Fibroblast of pulmonary artery (primary cell): ENCODE results near the gene PICK1.
A peak's percentile ranks its signal among the peaks of the same experiment; 100 is the strongest.

Experiments
- DNase-seq: peaks from one replicate; pipeline ENCODE4 v3.0.0-alpha.2; 2010; ENCODE audit warnings: low read depth
- H3K4me3 ChIP-seq: replicated peaks from 2 replicates; pipeline ENCODE4 v1.5.1; 2011; ENCODE audit warnings: low read depth, mild to moderate bottlenecking, control low read depth, low read length, moderate library complexity
- CTCF ChIP-seq: IDR thresholded peaks from 2 replicates; pipeline ENCODE4 v1.5.1; 2011; ENCODE audit warnings: mild to moderate bottlenecking, control low read depth, low read length, inconsistent platforms; ENCODE audit errors: missing control alignments

Gene PICK1

GRCh38 chr22:38103641-38104040 lies 46.4 kb downstream of the PICK1 start:
- no peak for TF ChIP-seq CTCF
- no peak overlapping the region for H3K4me3 ChIP-seq
- DNase-seq = no peak

GRCh38 chr22:38104084-38104483 lies 46.9 kb downstream of the PICK1 start:
- DNase-seq = peak; percentile 40
- H3K4me3 ChIP-seq = no peak overlapping the region
- peak; percentile 48 for TF ChIP-seq CTCF

- H3K4me3 ChIP-seq = no peak overlapping the region
- no peak for DNase-seq
- TF ChIP-seq CTCF = no peak
These were observed 49.8 kb downstream of the PICK1 start for GRCh38 chr22:38106814-38107578.

GRCh38 chr22:38107692-38108515 lies 50.7 kb downstream of the PICK1 start:
- TF ChIP-seq CTCF = no peak
- DNase-seq = no peak
- H3K4me3 ChIP-seq = no peak overlapping the region

GRCh38 chr22:38108561-38109319 lies 51.5 kb downstream of the PICK1 start:
- no peak for TF ChIP-seq CTCF
- H3K4me3 ChIP-seq = no peak overlapping the region
- DNase-seq = no peak

- TF ChIP-seq CTCF = no peak
- DNase-seq = no peak
- no peak overlapping the region for H3K4me3 ChIP-seq
These were observed 52.3 kb downstream of the PICK1 start for GRCh38 chr22:38109371-38110001.
